Lung microvascular endothelial cell (primary cell): Measurements from ENCODE around the gene SEC22A. TPM values are rescaled to one million over a fixed set of nuclear protein-coding genes. Genes with fewer than 3 reads are reported as not detected.

Experiments used
- DNase-seq, 2 donors: peaks; one replicate each; pipeline versions ENCODE4 v3.0.0 to v3.0.0-alpha.2; 2010; ENCODE audit warnings: low read depth in 2 of 2
- total RNA-seq: library from RNA; depleted of rRNA; stranded (reverse); fragments of >200 nt; gene quantifications from 2 replicates; pipeline ENCODE4 v1.2.1, GENCODE V29; 2014

SEC22A gene
- total RNA-seq, 1 donor from 2014 or later, result 31.2 TPM

DNA sequence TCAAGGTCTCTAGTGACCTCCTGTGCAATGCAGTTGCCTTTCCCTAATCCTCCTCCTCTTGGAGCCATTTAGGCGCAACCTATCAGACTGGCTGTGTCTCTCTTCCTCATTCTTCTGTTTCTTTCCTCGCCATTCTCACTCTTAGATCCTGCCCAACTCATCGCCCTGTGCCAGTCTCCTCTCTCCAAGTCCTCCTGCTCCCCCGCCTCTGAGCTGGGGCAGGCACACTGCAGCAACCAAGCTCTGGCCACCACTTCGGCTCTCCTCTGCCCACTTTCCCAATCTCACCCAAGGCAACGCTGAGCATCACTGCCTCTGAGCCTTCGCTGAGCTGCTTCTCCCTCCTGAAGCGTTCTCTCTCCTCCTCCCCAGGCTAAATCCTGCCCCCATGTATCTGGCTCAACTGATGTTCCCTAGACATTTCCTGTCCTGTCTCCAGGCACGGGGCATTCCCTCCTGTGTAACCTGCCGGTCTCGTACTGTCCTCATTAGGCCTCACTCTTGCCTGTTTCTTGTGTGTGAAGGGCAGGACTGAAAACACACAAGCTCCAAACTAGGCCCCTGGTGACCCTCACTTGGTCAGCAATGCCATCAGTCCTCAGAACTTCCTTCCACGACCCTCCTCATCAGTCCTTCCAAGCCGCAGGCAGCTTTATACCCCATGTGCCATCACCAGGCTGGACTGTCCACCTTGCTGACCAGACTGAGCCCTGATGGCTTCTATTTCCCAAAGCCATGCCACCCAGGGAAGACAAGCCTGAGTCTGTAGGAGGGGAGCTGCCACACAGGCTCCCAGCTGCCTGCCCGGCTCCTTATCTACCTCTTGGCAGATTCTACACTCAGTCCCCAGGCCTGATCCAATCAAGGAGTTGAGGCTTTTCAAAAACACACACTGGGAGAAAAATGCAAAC lies 85.6 kb downstream of the SEC22A start:
- no peak for DNase-seq

DNA sequence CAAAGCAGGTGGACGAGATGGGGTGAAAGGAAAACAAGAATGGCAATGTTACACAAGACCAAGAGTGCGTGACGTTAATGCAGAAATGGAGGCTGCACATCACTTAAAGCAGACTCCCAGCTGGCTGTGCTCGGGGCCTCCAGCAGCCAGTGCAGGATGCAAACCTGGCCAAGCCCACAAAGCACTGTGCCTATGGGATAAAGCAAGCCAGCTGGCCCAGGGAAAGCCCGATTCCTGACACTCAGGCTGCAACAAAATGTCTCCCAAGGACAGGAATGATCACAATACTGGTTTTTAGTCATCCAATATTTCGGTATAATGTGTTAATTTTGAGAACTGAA lies 86.2 kb downstream of the SEC22A start:
- DNase-seq, result no peak

DNA sequence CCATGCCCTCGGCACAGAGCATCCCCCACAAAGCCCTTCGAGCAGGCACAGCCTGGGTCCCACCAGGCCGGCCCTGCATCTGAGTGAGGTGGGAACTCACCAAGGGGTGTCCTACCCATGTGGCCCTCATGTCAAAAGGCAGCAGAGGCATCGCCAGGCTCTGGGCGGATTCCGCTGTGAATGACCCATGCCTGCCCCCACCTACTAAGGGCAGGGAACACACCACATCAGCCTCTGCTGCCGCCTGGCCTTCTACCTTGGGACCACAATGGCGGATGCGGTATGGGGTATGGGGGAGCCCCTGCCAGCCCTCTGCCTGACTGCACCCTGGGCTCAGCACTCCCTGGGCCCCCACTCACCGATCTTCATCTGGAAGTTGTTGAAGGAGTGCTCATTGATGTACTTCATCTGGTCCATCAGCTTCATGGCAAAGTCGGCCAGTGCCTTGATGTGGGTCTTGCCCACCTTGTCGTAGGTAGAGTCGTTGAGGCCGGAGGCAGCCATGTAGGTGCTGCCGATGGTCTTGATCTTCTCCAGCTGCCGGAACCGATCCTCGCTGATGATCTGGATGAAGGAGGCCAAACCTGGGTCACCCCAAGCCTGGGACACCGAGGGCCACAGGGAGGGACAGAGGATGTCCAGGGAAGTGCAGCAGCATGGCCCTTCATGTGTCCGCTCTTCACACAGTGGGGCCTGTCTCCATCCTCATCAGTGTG lies 87.8 kb downstream of the SEC22A start:
- DNase-seq, result no peak

DNA sequence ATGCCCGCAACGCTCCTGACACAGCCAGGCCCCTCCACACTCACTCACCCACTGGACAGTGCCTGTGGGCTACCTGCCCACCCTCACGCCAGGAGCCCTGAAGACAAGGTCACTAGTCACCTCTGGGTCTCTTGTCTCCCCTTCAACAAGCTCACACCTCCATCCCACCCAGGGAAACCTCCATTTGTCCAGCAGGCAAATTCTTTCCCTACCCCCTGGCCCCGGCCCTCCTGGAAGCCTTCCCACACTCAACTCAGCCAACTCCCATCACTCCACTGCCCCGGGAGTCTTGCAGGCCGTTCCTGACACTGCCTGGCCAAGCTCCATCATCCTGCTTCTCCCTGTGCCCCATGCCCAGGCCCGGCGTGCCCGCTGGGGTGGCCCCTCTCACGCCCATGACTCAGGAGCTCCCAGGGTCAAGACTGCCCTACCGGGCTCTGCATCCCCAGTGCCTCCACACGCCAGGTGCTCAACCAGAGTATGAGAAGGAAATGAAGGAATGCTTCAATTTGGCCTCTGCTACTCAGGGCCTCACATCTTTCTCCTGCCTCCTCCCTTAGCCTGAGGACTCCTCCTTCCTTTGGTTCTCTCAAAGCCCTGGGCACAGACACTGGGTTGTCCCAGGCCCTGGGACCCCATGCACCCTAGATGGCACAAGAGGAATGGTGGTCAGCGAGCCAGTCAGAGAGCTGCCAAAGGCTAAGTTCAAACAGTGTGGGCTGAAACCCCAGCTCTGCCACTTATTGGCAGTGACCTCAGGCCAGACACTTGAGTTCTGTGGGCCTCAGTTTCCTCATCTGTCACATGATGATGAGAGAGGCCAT lies 88.6 kb downstream of the SEC22A start:
- no peak for DNase-seq

DNA sequence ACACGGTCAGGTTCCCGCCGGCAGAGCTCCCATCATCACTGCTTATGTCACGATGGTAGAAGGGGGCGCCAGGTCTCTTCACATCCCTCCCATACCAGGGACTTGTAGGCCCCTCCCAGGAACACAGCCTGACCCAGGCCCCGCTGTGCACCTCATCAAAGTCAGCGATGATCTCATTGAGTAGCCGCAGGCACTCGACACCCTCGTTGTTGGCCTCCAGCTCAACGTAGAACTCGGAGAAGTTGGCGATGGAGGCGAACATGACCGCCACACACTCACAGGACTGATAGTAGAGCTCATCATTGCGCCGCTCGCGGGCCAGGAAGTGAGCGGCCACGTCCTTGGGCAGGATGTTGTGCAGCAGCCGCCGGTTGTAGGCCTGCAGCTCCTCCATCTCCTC lies 89.2 kb downstream of the SEC22A start:
- DNase-seq, result no peak

DNA sequence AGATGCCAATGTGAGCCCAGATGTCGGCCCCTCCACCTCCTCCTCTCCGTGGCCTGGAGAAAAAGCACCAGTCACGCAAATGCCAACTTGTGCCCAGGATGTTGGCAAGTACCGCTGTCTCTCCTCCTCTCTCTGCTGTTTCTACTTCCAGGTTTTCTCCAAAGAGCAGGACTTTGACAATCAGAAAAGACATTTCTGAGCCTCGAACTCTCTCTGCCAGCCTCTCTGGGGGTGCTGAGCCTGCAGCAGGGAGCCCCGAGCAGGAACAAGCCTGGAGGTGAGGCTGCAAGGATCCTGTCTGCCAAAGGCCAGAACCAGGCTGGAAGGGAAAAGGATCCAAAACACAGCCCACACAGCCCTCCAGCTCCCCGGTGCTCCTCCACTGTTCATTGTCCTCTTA lies 89.7 kb downstream of the SEC22A start:
- no peak for DNase-seq

DNA sequence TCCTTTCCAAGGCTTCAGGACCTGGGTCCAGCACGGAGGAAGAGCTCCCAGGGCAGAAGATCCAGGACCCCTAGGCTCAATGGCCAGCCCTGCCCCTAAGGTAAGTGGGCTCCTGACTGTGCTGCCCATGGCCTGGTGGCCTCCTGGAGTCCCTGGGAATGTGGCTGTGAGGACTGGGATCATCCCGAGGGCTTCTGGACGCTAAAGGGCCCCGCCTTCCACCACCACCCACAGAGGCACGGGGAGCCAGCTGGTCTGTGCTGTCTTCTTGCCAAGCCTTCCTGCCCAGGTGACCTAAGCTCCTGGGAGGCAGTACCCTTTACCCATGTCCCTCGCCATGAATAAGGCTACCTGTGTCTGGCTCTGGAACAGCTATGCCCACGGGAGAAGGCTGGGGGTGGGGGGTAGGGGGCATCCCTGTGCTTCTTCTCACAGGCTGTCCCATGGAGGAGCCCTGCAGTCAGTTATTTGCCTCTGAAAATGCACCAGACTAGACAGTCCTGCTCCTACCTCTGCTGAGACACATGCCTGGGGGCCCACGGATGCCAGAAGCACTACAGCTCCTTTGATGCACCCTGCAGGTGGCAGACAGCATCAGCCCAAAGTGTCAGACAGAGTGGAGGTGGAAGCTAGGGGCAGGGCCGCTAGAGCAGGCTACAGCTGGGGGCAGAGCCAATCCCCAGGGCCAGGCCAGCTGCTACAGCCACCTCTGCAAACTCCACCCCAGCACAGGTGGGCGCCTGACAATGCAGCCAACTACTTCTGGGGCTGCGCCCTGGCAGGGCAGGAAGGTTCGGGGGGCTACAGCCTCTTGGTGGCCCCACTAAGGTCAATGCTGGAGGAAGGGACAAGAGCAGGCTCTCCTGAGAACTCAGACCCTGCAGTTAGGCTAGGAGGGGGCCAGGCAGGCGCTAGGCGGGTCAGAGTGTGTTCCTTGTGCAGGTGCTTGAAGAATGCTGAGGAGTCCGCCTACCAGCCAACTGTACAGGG lies 90.9 kb downstream of the SEC22A start:
- no peak for DNase-seq

DNA sequence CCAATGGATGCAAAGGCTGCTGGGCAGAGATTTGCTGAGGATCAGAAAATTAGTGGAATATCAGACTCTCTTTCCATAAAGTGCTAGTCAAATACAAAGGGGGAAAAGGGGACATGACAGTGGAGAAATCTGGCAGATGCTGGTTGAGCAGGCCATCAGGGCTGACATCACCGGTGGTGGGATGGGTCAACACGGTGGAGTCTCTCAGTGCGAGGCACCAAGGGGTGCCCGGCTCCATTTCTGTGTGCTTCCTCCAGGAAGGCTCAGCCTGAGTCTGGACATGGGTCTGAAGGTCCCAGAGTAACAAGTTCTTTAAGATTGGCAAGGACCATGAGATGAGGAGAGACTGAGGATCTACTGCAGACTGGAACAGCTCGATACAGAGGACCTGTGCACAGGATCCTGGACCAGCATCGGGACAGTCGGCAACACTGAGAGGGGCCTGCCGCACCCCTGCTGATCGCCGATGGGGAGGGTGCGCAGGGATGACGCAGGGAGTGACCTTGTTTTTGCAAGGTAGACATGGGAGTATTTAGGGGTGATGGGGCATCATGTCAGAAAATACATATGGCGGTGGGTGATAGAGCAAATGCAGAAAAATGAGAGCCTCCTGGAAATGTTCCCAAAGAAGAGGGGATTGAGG lies 92.7 kb downstream of the SEC22A start:
- DNase-seq, result no peak

DNA sequence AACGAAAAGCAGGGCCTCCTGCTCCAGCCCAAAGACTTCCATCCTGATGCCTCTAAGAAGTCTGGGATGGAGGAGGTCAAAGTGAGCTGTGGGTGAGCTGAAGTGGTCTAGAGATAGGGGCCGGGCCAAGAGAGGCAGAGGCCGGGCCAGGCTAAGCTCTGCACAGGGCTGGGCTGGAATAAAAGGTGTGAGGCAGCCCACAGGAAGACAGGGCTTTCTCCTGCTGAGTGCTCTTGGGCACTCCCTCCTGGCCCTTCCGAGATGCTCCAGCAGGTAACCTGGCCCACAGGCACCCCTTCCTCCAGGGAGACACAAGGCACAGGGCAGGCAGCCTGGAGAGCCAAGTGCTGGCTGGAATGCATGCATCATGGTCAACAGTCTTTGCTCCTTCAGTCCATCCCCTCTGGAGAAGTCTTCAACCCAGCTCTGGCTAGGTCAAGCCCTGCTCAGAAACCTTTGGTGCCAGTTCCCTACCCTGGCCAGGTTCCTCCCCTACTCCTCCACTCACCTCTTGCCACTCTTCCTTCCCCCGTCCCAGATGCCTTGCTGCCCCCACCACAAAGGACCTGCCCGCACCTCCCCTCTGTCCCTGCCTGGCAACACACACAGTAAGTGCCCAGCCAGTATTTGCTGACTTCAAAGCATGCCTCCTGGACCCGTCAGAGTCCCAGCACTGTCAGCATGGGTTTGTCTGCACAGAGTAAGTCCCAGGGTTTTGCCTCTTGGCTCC lies 93.6 kb downstream of the SEC22A start:
- no peak for DNase-seq

DNA sequence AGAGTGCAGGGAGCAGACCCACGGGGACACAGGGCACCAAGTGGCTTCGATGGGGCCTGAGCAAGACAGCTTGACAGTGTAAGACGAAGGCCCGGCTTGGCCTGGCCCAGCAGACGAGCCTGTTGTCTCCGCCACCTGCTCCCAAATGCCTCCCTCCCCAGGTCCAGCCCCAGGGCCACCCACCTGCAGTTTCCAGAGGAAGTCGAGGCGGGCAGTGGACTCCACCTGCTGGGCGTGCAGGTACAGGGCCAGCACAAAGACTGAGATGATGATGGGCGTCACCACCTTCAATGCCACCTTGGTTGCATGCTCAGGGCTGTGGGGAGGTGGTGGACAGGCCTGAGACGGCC lies 94.1 kb downstream of the SEC22A start:
- DNase-seq, result no peak

DNA sequence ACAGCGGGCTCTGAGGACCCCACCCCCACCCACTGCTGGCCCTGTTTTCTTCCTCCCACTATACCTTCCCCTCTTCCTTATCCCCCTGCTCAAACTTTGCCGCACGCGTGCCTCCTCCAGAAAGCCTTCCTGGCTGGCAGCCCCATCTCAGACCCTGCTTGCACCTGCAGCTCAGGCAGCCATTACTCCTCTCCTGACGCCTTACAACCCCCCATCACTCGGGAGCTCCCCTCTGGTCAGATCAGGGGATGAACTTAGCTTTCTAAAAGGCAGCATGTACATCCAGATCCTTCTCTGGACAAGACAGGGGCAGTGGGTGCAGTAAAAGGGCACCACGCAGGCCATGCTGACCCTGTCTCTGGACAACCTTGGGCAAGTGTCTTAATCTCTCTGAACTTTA lies 94.5 kb downstream of the SEC22A start:
- DNase-seq, result no peak

DNA sequence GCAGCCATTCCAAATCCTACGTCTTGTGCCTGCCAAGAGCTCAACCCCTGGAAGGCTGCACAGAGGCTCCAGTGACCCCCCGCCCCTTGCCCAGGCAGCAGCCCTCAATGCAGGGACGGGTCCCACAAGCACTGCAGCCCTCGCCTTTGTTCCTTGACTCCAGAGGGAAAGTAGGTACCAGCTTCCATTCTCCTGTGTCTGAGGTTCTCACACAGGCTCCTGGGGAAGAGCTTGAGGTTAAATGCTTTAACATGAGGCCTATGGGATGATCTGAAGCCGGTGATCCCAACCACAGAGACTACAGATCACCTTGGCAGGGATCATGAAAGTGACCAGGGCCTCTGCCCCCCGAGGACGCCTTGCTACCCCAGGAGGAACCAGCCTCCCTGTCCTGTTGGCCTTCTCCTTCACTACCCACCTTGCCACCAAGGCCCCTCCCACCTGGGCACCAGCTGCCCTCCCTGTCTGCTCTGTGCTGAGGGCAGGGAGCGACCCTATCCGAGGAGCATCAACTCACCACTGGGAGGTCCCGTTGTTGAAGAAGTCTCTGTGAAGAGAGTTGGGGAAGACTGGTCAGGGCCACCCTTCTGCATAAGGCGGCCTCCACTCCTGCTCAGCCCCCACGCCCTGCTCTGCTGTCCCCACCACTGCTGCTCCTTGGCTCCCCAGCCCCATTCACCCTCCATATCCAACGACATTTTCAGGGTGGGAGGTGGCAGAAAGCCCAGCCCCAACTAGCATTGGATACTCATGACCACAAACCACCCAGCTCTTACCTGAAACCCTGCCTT lies 95.3 kb downstream of the SEC22A start:
- DNase-seq, result no peak

DNA sequence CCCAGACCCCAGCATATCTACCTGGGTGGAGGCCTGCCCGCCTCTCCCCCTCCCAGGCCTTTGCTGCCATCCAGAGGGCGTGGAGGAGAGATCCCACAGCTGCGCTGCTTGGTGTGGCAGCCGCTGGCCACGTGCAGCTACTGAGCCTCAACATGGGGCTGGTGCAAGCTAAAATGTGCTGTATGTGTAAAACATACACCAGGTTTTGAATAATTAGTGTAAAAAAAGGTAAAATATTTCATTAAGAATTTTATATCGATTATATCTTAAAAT lies 95.8 kb downstream of the SEC22A start:
- DNase-seq, result no peak

DNA sequence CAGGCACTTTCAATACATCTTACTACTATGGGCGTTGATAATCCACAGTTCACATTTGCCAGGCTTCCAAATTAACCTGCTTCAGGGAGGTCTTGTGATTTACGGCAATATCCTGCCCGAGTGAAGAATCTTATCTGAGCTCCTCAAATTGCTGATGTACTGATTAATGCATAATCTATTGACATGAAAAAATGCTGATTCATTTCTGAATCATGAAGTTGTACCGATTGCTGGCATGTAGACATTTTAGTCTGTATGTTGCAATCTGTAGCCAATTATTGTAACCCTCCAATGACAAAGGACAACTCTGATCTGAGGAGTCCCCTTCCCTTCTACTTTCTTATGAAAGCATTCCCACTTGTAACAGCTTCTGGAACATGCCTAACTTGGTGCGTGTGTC lies 97.2 kb downstream of the SEC22A start:
- no peak for DNase-seq

DNA sequence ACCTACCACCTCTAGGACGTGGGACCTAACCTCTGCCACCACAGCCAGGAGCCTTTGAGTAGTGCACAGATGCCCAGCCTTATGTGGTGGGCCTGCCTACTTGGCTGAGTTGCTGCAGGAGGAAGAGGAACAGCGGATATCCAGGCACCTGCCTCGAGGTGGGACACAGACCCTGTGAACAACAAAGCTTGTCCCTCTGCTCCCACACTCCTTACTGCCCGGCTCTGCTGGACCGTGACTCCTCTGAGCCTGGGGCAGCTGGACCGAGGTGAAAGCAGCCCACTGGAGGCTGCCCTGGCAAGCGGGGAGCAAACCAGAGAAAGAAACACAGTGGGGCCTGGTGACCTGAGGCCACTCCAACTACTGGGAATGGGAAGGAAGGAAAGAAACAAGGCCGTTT lies 97.8 kb downstream of the SEC22A start:
- DNase-seq, result no peak

DNA sequence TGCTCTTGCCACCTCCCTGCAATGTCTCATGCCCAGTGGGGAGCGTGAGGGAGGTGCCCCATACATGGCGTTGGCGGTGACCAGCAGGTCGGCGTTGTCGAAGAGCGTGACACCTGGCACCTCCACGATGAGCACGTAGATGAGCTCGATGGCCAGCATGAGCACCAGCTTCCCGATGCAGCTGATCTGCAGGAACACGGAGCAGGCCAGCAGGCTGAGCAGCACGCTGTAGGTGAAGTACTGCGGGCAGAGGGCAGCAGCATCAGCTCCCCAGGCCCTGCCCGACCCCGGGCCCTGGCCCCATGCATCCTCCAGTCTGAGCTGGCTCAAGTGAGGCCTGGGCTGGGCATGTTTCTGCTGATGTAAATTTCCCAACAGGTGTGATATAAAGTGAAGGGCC lies 98.3 kb downstream of the SEC22A start:
- DNase-seq, result no peak

DNA sequence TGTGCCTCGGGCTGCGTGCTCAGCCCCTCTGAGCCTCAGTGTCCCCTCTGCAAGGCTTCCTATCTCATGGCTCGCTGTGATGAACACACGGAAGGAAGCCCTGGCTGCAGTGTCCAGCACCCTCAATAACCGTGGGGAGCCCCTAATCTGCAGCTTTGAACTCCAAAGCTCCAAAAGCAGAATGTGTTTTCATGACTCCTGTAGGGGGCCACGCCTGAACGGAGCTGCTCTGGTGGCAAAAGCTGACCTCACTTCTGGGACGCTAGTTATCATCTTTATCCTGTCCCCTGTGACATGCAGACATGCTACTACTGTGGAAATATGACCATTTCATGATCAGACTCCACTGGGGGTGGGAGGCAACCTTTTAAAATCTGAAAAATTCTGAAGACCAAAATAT lies 98.8 kb downstream of the SEC22A start:
- DNase-seq, result no peak

DNA sequence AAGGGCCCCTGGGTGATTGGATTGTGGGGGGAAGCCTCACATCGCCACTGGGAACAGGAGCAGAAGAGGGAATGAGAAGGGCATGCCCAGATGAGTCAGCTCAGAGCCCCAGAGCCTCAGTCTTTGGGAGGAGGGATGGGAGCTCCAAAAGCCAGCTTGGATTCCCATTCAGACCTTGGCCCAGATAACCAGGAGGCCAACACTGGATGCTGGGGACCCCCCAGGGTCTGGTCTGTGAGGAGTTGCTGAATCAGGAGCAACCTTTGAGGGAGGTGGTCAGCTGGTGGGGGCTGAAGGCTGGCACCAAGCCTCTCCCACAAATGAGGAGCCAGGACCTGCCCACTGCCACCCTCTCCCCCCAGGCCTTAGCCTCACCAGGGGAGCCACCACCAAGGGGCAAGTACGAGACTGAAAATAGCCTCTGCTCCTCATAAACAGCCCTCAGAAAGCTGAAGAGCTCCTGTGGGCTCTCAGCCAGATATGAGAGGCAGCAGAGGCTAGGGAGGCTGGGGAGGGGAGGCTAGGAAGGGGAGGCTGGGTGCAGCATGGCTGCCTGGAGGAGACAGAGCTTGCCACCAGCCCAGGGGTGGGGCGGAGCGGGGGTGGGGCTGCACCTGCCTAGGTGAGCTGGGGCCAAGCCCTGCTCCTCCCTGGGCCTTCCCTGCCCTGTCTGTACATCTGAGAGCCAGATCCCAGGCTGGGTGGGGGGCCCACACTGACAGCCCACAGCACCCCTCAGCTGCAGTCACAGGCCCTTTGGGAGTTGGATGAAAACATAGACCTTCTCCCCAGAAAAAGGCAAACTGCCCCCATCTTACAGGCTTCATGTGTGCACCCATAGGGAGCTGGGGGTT lies 99.8 kb downstream of the SEC22A start:
- no peak for DNase-seq
